Mesenchymal stem cell (in vitro differentiated cells and primary cell): ENCODE measurements around the gene BRCC3.
A peak's percentile ranks its signal among the peaks of the same experiment; 100 is the strongest.

Experiments
- DNase-seq: peaks from one replicate; pipeline ENCODE4 v3.0.0-alpha.2; 2013
- H2AFZ ChIP-seq: one replicate; pipeline ENCODE4 v1.6.1; 2013; ENCODE audit warnings: low read depth, mild to moderate bottlenecking, control low read depth, inconsistent platforms, low read length, moderate library complexity
- H2AK5ac ChIP-seq: 2 replicates; pipeline ENCODE4 v1.6.1; 2013; ENCODE audit warnings: low read length, moderate library complexity, mild to moderate bottlenecking, inconsistent platforms; ENCODE audit not compliant: severe bottlenecking
- H2BK120ac ChIP-seq: one replicate; pipeline ENCODE4 v1.6.1; 2013; ENCODE audit warnings: low read depth, mild to moderate bottlenecking, inconsistent platforms, low read length, moderate library complexity
- H2BK12ac ChIP-seq, 2 experiments: one replicate each; pipeline ENCODE4 v1.6.1; 2013; ENCODE audit warnings: inconsistent platforms in 2 of 2, low read length in 2 of 2, mild to moderate bottlenecking in 2 of 2, moderate library complexity in 2 of 2, control low read depth in 1 of 2
- H2BK15ac ChIP-seq: one replicate; pipeline ENCODE4 v1.6.1; 2013; ENCODE audit warnings: mild to moderate bottlenecking, low read depth, inconsistent platforms; ENCODE audit not compliant: poor library complexity, severe bottlenecking
- H2BK5ac ChIP-seq: 2 replicates; pipeline ENCODE4 v1.6.1; 2013; ENCODE audit warnings: low read depth, mild to moderate bottlenecking, low read length, control low read depth, inconsistent platforms; ENCODE audit not compliant: poor library complexity, severe bottlenecking
- H3K14ac ChIP-seq, 2 experiments: one replicate each; pipeline ENCODE4 v1.6.1; 2013; ENCODE audit warnings: inconsistent platforms in 2 of 2, low read length in 2 of 2, control low read depth in 1 of 2, mild to moderate bottlenecking in 1 of 2, moderate library complexity in 1 of 2
- H3K18ac ChIP-seq, 2 experiments: one replicate each; pipeline ENCODE4 v1.6.1; 2013; ENCODE audit warnings: inconsistent platforms in 2 of 2, low read length in 2 of 2, control low read depth in 1 of 2, low read depth in 1 of 2, mild to moderate bottlenecking in 1 of 2
- H3K23ac ChIP-seq, 2 experiments: one replicate each; pipeline ENCODE4 v1.6.1; 2013; ENCODE audit warnings: inconsistent platforms in 2 of 2, low read length in 2 of 2, mild to moderate bottlenecking in 2 of 2, moderate library complexity in 2 of 2, control low read depth in 1 of 2
- H3K27ac ChIP-seq: 2 replicates; pipeline ENCODE4 v1.5.1; 2013; ENCODE audit warnings: mild to moderate bottlenecking, moderate library complexity, low read length, control low read depth, inconsistent platforms; ENCODE audit not compliant: poor library complexity, severe bottlenecking
- H3K27me3 ChIP-seq, 2 experiments: 2 replicates each; pipeline versions ENCODE4 v1.6.1 to v1.7.0; 2013; ENCODE audit warnings: low read length in 2 of 2, mild to moderate bottlenecking in 2 of 2, moderate library complexity in 2 of 2, control low read depth in 1 of 2, inconsistent platforms in 1 of 2; ENCODE audit not compliant: control insufficient read depth in 1 of 2, insufficient read depth in 1 of 2
- H3K36me3 ChIP-seq, 2 experiments: 2 replicates each; pipeline versions ENCODE4 v1.6.1 to v1.7.0; 2013; ENCODE audit warnings: low read length in 2 of 2, control low read depth in 1 of 2, inconsistent platforms in 1 of 2, low read depth in 1 of 2, mild to moderate bottlenecking in 1 of 2; ENCODE audit not compliant: insufficient read depth in 2 of 2, control insufficient read depth in 1 of 2
- H3K4ac ChIP-seq, 2 experiments: one replicate each; pipeline ENCODE4 v1.6.1; 2013; ENCODE audit warnings: inconsistent platforms in 2 of 2, low read length in 2 of 2, mild to moderate bottlenecking in 2 of 2, moderate library complexity in 2 of 2, control low read depth in 1 of 2, low read depth in 1 of 2
- H3K4me1 ChIP-seq: 2 replicates; pipeline ENCODE4 v1.6.1; 2013; ENCODE audit warnings: low read depth, low read length, control low read depth; ENCODE audit not compliant: control insufficient read depth, insufficient read depth
- H3K4me2 ChIP-seq: 2 replicates; pipeline ENCODE4 v1.6.1; 2013; ENCODE audit warnings: low read length, mild to moderate bottlenecking, inconsistent platforms; ENCODE audit not compliant: poor library complexity, severe bottlenecking
- H3K4me3 ChIP-seq, 2 experiments: 2 replicates each; pipeline versions ENCODE4 v1.5.1 to v1.7.0; 2013; ENCODE audit warnings: low read length in 2 of 2, mild to moderate bottlenecking in 2 of 2, control low read depth in 1 of 2, low read depth in 1 of 2; ENCODE audit not compliant: insufficient read depth in 1 of 2
- H3K79me1 ChIP-seq: replicated peaks from 2 replicates; pipeline ENCODE4 v1.6.1; 2013; ENCODE audit warnings: mild to moderate bottlenecking, control low read depth, low read length, inconsistent platforms; ENCODE audit not compliant: poor library complexity, severe bottlenecking
- H3K9ac ChIP-seq: 2 replicates; pipeline ENCODE4 v1.7.0; 2013; ENCODE audit warnings: mild to moderate bottlenecking, low read length, moderate library complexity
- H3K9me3 ChIP-seq: 2 replicates; pipeline ENCODE4 v1.7.0; 2013; ENCODE audit warnings: mild to moderate bottlenecking, low read length; ENCODE audit not compliant: control insufficient read depth
- H4K8ac ChIP-seq: one replicate; pipeline ENCODE4 v1.6.1; 2013; ENCODE audit warnings: inconsistent platforms, mild to moderate bottlenecking, low read length, moderate library complexity
- H4K91ac ChIP-seq: one replicate; pipeline ENCODE4 v1.6.1; 2013; ENCODE audit warnings: mild to moderate bottlenecking, low read length, inconsistent platforms
- WGBS: methylation state at CpG from one replicate; pipeline ENCODE4 v1.1.7; 2013; ENCODE audit warnings: mixed read lengths; 5-methylcytosine and 5-hydroxymethylcytosine counted together

BRCC3 gene

GRCh38 chrX:155094468-155095061 is 23.3 kb downstream of the BRCC3 start:
- Histone ChIP-seq H3K36me3 (peaks cover 3 to 25% of the 10 kb centered on the region in 2 experiments), H3K4me1 (no peaks in the 10 kb centered on the region), H2BK15ac (no peak overlapping the region), H3K9ac (no peak overlapping the region), H3K23ac (no peak overlapping the region), H4K8ac (no peak overlapping the region), H3K18ac (no peak overlapping the region), H2BK120ac (no peak overlapping the region), H2BK5ac (no peak overlapping the region), H3K14ac (no peak overlapping the region), H2BK12ac (no peak overlapping the region), H3K9me3 (no peaks in the 10 kb centered on the region), H4K91ac (no peak overlapping the region), H2AK5ac (no peak overlapping the region), H2AFZ (no peak overlapping the region), H3K4ac (no peak overlapping the region), H3K79me1 (no peaks in the 10 kb centered on the region), H3K4me3 (no peak overlapping the region), H3K27me3 (no peaks in the 10 kb centered on the region), H3K4me2 (no peak overlapping the region), H3K27ac (no peak overlapping the region)
- WGBS = 78% methylated on average over 1 of the region's 4 CpGs
- peak; percentile 43 for DNase-seq

GRCh38 chrX:155105919-155106318 is 34.6 kb downstream of the BRCC3 start:
- WGBS = no CpG with 5 or more reads among the region's 2 CpGs
- no peak overlapping the region for H3K27ac ChIP-seq
- no peaks in the 10 kb centered on the region for H3K27me3 ChIP-seq
- H3K4me3 ChIP-seq = no peak overlapping the region
- H3K4me1 ChIP-seq = no peaks in the 10 kb centered on the region
- no peak overlapping the region for H3K9ac ChIP-seq
- no peak overlapping the region for H4K91ac ChIP-seq
- H2BK5ac ChIP-seq = no peak overlapping the region
- H4K8ac ChIP-seq = no peak overlapping the region
- no peak overlapping the region for H3K23ac ChIP-seq
- no peak overlapping the region for H2AK5ac ChIP-seq
- no peak for DNase-seq
- H3K9me3 ChIP-seq = no peaks in the 10 kb centered on the region
- H3K18ac ChIP-seq = no peak overlapping the region
- no peak overlapping the region for H2BK120ac ChIP-seq
- no peak overlapping the region for H2AFZ ChIP-seq
- H3K79me1 ChIP-seq = peaks cover 2% of the 10 kb centered on the region
- peaks cover 0 to 16% of the 10 kb centered on the region in 2 experiments for H3K36me3 ChIP-seq
- no peak overlapping the region for H2BK12ac ChIP-seq
- H3K4ac ChIP-seq = no peak overlapping the region
- H3K14ac ChIP-seq = no peak overlapping the region
- H2BK15ac ChIP-seq = no peak overlapping the region
- H3K4me2 ChIP-seq = no peak overlapping the region

- no peaks in the 10 kb centered on the region for H3K4me1 ChIP-seq
- H3K4me3 ChIP-seq = no peak overlapping the region
- H3K4me2 ChIP-seq = no peak overlapping the region
- H2BK5ac ChIP-seq = no peak overlapping the region
- no peak overlapping the region for H2BK12ac ChIP-seq
- no peaks in the 10 kb centered on the region for H3K27me3 ChIP-seq
- no peak overlapping the region for H2AFZ ChIP-seq
- no peak for DNase-seq
- no peak overlapping the region for H3K4ac ChIP-seq
- H3K36me3 ChIP-seq = peaks cover 0 to 22% of the 10 kb centered on the region in 2 experiments
- no peak overlapping the region for H3K18ac ChIP-seq
- H3K27ac ChIP-seq = no peak overlapping the region
- H3K23ac ChIP-seq = no peak overlapping the region
- no peak overlapping the region for H4K91ac ChIP-seq
- no peak overlapping the region for H2BK15ac ChIP-seq
- H2AK5ac ChIP-seq = no peak overlapping the region
- no peak overlapping the region for H3K14ac ChIP-seq
- no peak overlapping the region for H4K8ac ChIP-seq
- H2BK120ac ChIP-seq = no peak overlapping the region
- H3K9me3 ChIP-seq = peaks cover 16% of the 10 kb centered on the region
- H3K9ac ChIP-seq = no peak overlapping the region
- H3K79me1 ChIP-seq = peaks cover 2% of the 10 kb centered on the region
Observed at GRCh38 chrX:155108427-155108826, 37.1 kb downstream of the BRCC3 start.

- Histone ChIP-seq H3K4me3 (no peak overlapping the region), H3K23ac (no peak overlapping the region), H3K14ac (no peak overlapping the region), H3K27me3 (no peaks in the 10 kb centered on the region), H3K4me1 (no peaks in the 10 kb centered on the region), H3K36me3 (peaks cover 0 to 28% of the 10 kb centered on the region in 2 experiments), H4K8ac (no peak overlapping the region), H3K27ac (no peak overlapping the region), H3K4me2 (no peak overlapping the region), H3K18ac (no peak overlapping the region), H3K9ac (no peak overlapping the region), H2BK5ac (no peak overlapping the region), H2AFZ (no peak overlapping the region), H3K79me1 (no peaks in the 10 kb centered on the region), H2BK15ac (no peak overlapping the region), H4K91ac (no peak overlapping the region), H2BK12ac (no peak overlapping the region), H3K4ac (no peak overlapping the region), H3K9me3 (peaks cover 17% of the 10 kb centered on the region), H2BK120ac (no peak overlapping the region), H2AK5ac (no peak overlapping the region)
- 100% methylated on average over 1 of the region's 3 CpGs for WGBS
- DNase-seq = no peak
Observed at GRCh38 chrX:155112171-155112570, 40.9 kb downstream of the BRCC3 start.
